HG03342 (cell line): ENCODE data around the gene EXTL1.

ENCODE experiments used
- ATAC-seq: cut with Tn5 transposase; IDR thresholded peaks from one replicate; pipeline ENCODE4 v1.9.1; 2021; ENCODE audit warnings: mild to moderate bottlenecking, moderate library complexity; ENCODE audit not compliant: unreplicated experiment

The EXTL1 gene

GRCh38 chr1:26038904-26039303, 17.3 kb downstream of the EXTL1 start:
- ATAC-seq = no peak

GRCh38 chr1:26041401-26041800, 19.8 kb downstream of the EXTL1 start:
- ATAC-seq = no peak

- ATAC-seq = no peak
These were observed 20.4 kb downstream of the EXTL1 start for GRCh38 chr1:26041978-26042377.

GRCh38 chr1:26043765-26044164, 22.2 kb downstream of the EXTL1 start:
- ATAC-seq = no peak

GRCh38 chr1:26044414-26044813, 22.8 kb downstream of the EXTL1 start:
- no peak for ATAC-seq

GRCh38 chr1:26044971-26045721, 23.6 kb downstream of the EXTL1 start:
- ATAC-seq = no peak

GRCh38 chr1:26045722-26046245, 24.2 kb downstream of the EXTL1 start, which contains the start of gene SLC30A2:
TSS of gene SLC30A2 (minus strand) at chr1:26046118. CDS start at chr1:26045896, 222 bp downstream.
- no peak for ATAC-seq

- ATAC-seq = no peak
These were observed 24.9 kb downstream of the EXTL1 start for GRCh38 chr1:26046246-26047095.

GRCh38 chr1:26047278-26047874, 25.8 kb downstream of the EXTL1 start:
- ATAC-seq = no peak

GRCh38 chr1:26049531-26050247, 28.1 kb downstream of the EXTL1 start:
- ATAC-seq = no peak

- ATAC-seq = no peak
These were observed 28.7 kb downstream of the EXTL1 start for GRCh38 chr1:26050248-26050640.

GRCh38 chr1:26053718-26054560, 32.4 kb downstream of the EXTL1 start:
- no peak for ATAC-seq

GRCh38 chr1:26055041-26055440, 33.5 kb downstream of the EXTL1 start:
- ATAC-seq = no peak

GRCh38 chr1:26057189-26057588, 35.6 kb downstream of the EXTL1 start:
- ATAC-seq = no peak

- no peak for ATAC-seq
These were observed 36.5 kb downstream of the EXTL1 start for GRCh38 chr1:26058052-26058595.

GRCh38 chr1:26059906-26060305, 38.3 kb downstream of the EXTL1 start:
- ATAC-seq = no peak

- ATAC-seq = no peak
These were observed 39.4 kb downstream of the EXTL1 start for GRCh38 chr1:26060832-26061574.

- no peak for ATAC-seq
These were observed 43.0 kb downstream of the EXTL1 start for GRCh38 chr1:26064553-26064952.

- ATAC-seq = no peak
These were observed 44.6 kb downstream of the EXTL1 start for GRCh38 chr1:26066160-26066559.
